Measurements from ENCODE around the gene TCF23.
"Not testable (repeated sequence)": the region's sequence is repeated elsewhere in the genome, so short reads cannot be mapped to it uniquely, and the experiment has no call there.

TCF23 gene

GRCh38 chr2:27148801-27149439 is at the start of gene TCF23:
Gene TCF23 (plus strand): TSS chr2:27149004. CDS start chr2:27149134, 130 bp downstream.
- no peak for DNase-seq (ENCODE audit: low spot score)

- DNase-seq (ENCODE audit: low spot score) = no peak
Measured at GRCh38 chr2:27099334-27099955, 49.4 kb upstream of the TCF23 start.

DNA sequence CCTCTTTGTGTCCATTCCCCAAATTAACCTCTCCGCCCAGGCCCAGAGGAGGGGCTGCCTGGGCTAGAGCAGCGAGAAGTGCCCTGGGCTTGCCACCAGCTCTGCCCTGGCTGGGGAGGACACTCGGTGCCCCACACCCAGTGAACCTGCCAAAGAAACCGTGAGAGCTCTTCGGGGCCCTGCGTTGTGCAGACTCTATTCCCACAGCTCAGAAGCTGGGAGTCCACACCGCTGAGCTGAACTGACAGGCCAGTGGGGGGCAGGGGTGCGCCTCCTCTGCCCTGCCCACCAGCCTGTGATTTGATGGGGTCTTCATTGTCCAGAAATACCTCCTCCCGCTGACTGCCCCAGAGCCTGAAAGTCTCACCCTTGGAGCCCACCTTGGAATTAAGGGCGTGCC is 48.8 kb upstream of the TCF23 start:
- DNase-seq (ENCODE audit: low spot score) = no peak

- DNase-seq (ENCODE audit: low spot score) = no peak
Measured at GRCh38 chr2:27102329-27102728, 46.5 kb upstream of the TCF23 start.

DNA sequence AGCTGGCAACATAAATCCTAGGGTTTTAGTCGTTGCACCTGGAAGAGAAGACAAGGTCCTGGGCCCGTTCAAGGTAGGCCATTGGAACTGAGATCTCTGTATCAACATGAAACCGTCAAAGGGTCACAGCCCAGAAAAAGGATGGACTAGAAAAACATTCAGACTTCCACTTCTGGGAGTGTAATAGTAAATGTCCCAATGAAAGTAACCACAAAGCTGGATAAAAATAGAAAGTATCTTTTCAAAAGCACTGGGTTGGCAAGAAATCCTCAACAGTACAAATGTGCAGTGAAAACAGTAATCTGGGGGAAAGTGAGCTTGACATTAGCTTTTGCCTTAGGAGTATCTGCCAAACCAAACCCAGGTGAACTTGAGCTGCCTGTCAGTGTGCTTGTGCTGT is 42.8 kb upstream of the TCF23 start:
- DNase-seq (ENCODE audit: low spot score) = no peak

DNA sequence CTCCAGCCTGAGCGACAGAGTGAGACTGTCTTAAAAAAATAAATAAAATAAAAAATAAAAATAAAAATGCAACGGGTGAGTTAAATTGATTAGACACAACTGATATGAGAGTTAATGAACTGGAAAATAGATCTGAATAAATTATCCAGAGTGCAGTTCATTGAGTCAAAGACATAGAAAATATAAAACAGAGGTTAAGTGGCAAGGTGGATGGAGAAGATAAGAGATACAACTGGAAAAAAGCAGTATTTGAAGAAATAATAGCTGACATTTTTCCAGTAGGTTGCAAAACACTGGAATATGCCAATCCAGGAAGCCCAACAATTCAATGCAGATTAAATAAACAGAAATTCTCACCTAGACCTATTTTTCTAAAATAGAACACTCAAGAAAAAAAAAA is 40.6 kb upstream of the TCF23 start:
- DNase-seq (ENCODE audit: low spot score) = no peak

GRCh38 chr2:27109083-27109482 is 39.7 kb upstream of the TCF23 start:
- DNase-seq (ENCODE audit: low spot score) = no peak

DNA sequence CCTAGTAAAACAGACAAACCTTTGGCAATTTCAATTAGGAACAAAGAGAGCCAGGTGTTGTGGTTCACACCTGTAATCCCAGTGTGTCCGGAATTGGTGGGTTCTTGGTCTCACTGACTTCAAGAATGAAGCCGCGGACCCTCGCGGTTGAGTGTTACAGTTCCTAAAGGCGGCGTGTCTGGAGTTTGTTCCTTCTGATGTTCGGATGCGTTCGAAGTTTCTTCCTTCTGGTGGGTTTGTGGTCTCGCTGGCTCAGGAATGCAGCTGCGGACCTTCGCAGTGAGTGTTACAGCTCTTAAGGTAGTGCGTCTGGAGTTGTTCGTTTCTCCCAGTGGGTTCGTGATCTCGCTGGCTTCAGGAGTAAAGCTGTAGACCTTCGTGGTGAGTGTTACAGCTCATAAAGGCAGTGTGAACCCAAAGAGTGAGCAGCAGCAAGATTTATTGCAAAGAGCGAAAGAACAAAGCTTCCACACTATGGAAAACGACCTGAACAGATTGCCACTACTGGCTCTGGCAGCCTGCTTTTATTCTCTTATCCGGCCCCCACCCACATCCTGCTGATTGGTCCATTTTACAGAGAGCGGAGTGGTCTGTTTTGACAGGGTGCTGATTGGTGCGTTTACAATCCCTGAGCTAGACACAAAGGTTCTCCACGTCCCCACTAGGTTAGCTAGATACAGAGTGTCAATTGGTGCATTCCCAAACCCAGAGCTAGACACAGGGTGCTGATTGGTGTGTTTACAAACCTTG is 38.0 kb upstream of the TCF23 start:
- DNase-seq (ENCODE audit: low spot score) = not testable (repeated sequence)

GRCh38 chr2:27111392-27112078 is 37.3 kb upstream of the TCF23 start:
- DNase-seq (ENCODE audit: low spot score) = not testable (repeated sequence)

DNA sequence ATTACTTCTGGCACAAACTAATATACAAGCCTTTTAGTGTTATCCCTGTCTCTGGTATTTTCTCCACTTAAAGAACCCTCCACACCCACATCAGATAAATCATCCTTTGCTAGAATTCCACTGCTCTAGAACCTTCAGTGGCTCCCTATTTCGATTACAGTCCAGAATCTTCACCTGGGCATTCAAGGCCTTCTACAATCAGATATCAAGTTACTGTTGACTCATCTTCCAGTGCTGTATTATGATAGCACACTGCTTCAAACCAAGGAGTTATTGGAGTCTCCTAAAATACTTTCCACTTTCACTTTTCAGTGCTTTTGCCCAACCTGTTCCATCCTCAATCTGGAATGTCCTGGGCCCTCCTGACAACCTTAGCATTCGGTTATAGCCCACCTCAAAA is 33.3 kb upstream of the TCF23 start:
- DNase-seq (ENCODE audit: low spot score) = no peak

GRCh38 chr2:27117995-27118524 is 30.7 kb upstream of the TCF23 start:
- no peak for DNase-seq (ENCODE audit: low spot score)

GRCh38 chr2:27118525-27119329 is 30.1 kb upstream of the TCF23 start, which contains the start of gene CGREF1:
Gene CGREF1 (minus strand): TSS chr2:27119128. CDS start chr2:27104366, 14,762 bp downstream.
- DNase-seq (ENCODE audit: low spot score) = no peak

DNA sequence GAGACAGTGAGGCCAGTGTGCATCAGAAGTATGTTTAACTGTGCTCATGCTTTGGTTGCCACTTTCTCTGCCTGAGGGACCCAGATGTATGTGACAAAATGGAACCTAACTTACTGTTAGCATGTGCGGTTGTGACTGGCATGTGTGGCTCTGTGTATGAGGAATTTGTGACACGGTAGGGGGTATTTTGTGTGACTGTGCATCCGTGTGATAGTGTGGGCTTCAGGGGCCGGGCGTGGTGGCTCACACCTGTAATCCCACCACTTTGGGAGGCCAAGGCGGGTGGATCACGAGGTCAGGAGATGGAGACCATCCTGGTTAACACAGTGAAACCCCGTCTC is 29.5 kb upstream of the TCF23 start:
- DNase-seq (ENCODE audit: low spot score) = not testable (repeated sequence)

DNA sequence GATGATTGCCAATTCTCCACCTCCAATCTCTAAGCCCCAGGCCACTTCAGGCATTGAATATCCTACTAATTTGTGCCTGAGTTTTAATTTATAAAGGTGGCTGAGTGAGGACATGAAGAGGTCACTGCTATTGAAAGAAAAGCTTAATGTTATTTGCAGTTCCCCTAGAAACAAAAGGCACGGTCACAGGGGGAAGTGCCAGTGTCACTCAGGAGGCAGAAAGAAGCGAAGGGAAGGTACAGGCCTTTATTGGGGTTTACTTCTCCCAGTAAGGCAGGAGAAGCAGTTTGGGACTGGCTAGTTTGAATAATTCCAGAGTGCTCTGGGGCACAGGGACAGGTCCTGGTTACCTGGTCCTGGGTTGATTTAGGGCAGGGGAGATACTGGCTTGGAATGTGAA is 26.9 kb upstream of the TCF23 start:
- no peak for DNase-seq (ENCODE audit: low spot score)

- DNase-seq (ENCODE audit: low spot score) = no peak
Measured at GRCh38 chr2:27122791-27123190, 26.0 kb upstream of the TCF23 start.

DNA sequence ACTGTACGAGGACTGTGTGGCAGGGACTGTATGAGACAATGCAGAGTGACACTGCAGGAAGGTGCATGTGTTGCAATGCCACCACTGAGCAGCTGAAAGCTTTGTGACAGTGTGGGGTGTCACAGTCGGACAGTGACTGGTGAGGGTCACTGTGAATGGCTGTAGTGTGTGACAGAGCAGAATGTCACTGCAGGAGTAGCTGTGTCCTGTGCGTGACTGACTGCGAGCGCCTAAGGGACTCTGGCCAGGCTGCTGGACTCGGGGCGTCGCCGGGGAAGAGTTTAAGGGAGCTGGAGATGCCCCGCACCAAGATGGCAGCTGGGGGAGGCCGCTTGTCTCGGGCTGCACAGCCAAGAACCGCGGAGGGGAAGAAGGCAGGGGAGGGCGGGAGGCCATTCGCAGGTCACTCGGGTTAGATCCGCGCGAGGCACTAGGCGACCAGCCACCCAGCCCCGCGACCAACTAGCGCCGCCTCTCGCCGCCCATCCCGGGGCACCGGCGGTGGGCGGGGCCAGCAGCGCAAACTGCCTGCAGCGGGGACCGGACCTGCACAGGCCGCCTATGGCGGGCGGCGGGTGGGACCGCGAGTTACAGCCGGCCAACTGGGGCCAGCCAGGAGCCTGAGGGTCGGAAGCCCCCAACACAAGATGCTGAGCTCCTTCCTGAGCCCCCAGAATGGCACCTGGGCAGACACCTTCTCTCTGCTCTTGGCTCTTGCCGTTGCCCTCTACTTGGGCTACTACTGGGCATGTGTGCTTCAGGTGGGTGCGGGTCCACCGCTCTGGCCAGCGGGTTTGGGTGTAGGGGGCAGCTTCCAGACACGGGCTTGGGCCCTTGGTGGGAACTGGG is 25.3 kb upstream of the TCF23 start, which contains the start of gene ABHD1:
Gene ABHD1 (plus strand): TSS at position 514 of the 849 bp plus-strand sequence. CDS start 134 bp downstream, at position 648.
- peak; percentile 15 for DNase-seq (ENCODE audit: low spot score)

DNA sequence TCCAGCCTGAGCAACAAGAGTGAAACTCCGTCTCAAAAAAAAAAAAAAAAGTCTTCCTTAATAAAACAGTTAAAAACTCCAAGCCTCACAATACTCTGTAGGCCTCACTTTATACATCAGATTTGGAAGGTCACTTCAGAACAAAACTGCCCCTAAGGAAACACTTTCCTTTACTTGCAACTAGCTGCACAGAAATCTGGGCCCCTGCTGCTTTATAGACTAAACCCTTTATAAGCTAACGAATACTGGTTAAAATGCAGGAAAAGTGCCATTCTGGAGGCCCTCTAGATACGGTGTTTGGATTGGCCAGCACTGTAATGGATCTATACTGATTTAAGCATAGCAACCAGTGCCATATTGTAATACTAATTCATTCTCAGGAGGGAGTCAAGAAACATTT is 23.7 kb upstream of the TCF23 start:
- no peak for DNase-seq (ENCODE audit: low spot score)

GRCh38 chr2:27126252-27126710 is 22.5 kb upstream of the TCF23 start:
- DNase-seq (ENCODE audit: low spot score) = no peak

- DNase-seq (ENCODE audit: low spot score) = no peak
Measured at GRCh38 chr2:27127883-27128667, 20.7 kb upstream of the TCF23 start.

Measured in hematopoietic multipotent progenitor cell treated with erythropoietin and hydrocortisone succinate and interleukin-3 and kit ligand, for 17 days (in vitro differentiated cells).